CD4-positive, alpha-beta memory T cell (primary cell): ENCODE measurements around the gene MRPL19. TPM values are rescaled to one million over a fixed set of nuclear protein-coding genes. Genes with fewer than 3 reads are reported as not detected.

Source experiments
- CTCF ChIA-PET: fragments of 350-600 bp; sonication (Branson Sonifier 250); formaldehyde crosslinking; loops from one replicate; lab custom pipeline; 2021; ENCODE audit warnings: inconsistent platforms; ENCODE audit not compliant: partially characterized antibody; lab: Charles Lee
- POLR2A ChIA-PET: fragments of 350-600 bp; sonication (Branson Sonifier 250); formaldehyde crosslinking; loops from one replicate; lab custom pipeline; 2021; ENCODE audit not compliant: partially characterized antibody; lab: Charles Lee
- DNase-seq, 5 donors: peaks; one replicate each; pipeline versions ENCODE4 v3.0.0 to v3.0.0-alpha.2; 2020 to 2022; ENCODE audit warnings: mixed read lengths in 1 of 5
- H3K27ac ChIP-seq: one replicate; pipeline ENCODE4 v1.7.0; 2013; ENCODE audit warnings: low read depth, low read length
- H3K27me3 ChIP-seq: 2 replicates; pipeline ENCODE4 v1.7.0; 2013; ENCODE audit warnings: mild to moderate bottlenecking, low read length, moderate library complexity; ENCODE audit not compliant: insufficient read depth
- H3K36me3 ChIP-seq: 2 replicates; pipeline ENCODE4 v1.7.0; 2013; ENCODE audit warnings: mild to moderate bottlenecking, low read length, moderate library complexity; ENCODE audit not compliant: insufficient read depth
- H3K4me1 ChIP-seq: 2 replicates; pipeline ENCODE4 v1.7.0; 2013; ENCODE audit warnings: mild to moderate bottlenecking, low read length, moderate library complexity; ENCODE audit not compliant: insufficient read depth
- H3K4me3 ChIP-seq, 2 donors: one replicate each; pipeline ENCODE4 v1.7.0; 2013; ENCODE audit warnings: low read length in 2 of 2, mild to moderate bottlenecking in 1 of 2
- H3K9me3 ChIP-seq, 2 donors: one replicate each; pipeline ENCODE4 v1.7.0; 2013; ENCODE audit warnings: low read length in 2 of 2, control low read depth in 1 of 2; ENCODE audit not compliant: control insufficient read depth in 1 of 2
- H3K27ac Mint-ChIP-seq, 7 donors: one replicate each; pipeline ENCODE4 v1.8.0; 2020 to 2021; ENCODE audit warnings: mixed read lengths in 7 of 7, mild to moderate bottlenecking in 6 of 7, inconsistent platforms in 3 of 7, moderate library complexity in 3 of 7
- H3K27me3 Mint-ChIP-seq, 2 donors: one replicate each; pipeline ENCODE4 v1.8.0; 2020 to 2021; ENCODE audit warnings: mixed read lengths in 2 of 2
- H3K36me3 Mint-ChIP-seq, 2 donors: one replicate each; pipeline ENCODE4 v1.8.0; 2020 to 2021; ENCODE audit warnings: mixed read lengths in 2 of 2, inconsistent platforms in 1 of 2, mild to moderate bottlenecking in 1 of 2
- H3K4me1 Mint-ChIP-seq, 4 donors: one replicate each; pipeline ENCODE4 v1.8.0; 2020 to 2021; ENCODE audit warnings: mixed read lengths in 4 of 4, mild to moderate bottlenecking in 1 of 4
- H3K4me3 Mint-ChIP-seq, 8 donors: one replicate each; pipeline ENCODE4 v1.8.0; 2020 to 2021; ENCODE audit warnings: mixed read lengths in 8 of 8, mild to moderate bottlenecking in 7 of 8, moderate library complexity in 6 of 8, inconsistent platforms in 3 of 8
- H3K9me3 Mint-ChIP-seq, 8 donors: one replicate each; pipeline ENCODE4 v1.8.0; 2020 to 2021; ENCODE audit warnings: mixed read lengths in 8 of 8, mild to moderate bottlenecking in 5 of 8, inconsistent platforms in 3 of 8, moderate library complexity in 1 of 8
- intact Hi-C: fragments of 100-400 bp; cut with micrococcal nuclease; formaldehyde crosslinking; loops from one replicate; pipeline ENCODE4 v1.15.1; 2023
- polyA plus RNA-seq, 2 donors: library from polyadenylated mRNA; unstranded; fragments of 300-500 nt; fragmentation: Illumina TruSeq; gene quantifications; one replicate each; pipeline ENCODE4 v1.2.3, GENCODE V29; 2021
- total RNA-seq, 2 experiments: library from RNA; stranded (reverse); gene quantifications; one replicate each; pipeline ENCODE4 v1.2.3, GENCODE V29; 2021

Gene MRPL19
- total and polyA plus RNA-seq, 4 experiments from 2014 or later = 27.6 to 35.6 (median 29.5) TPM

- DNase-seq = no peak
- Histone ChIP-seq H3K27me3 (no peaks in the 10 kb centered on the region), H3K9me3 (no peaks in the 10 kb centered on the region), H3K36me3 (no peaks in the 10 kb centered on the region), H3K4me3 (no peak overlapping the region), H3K4me1 (peaks cover 7% of the 10 kb centered on the region), H3K27ac (no peak overlapping the region)
- no peak overlapping the region for H3K27ac Mint-ChIP-seq
- POLR2A ChIA-PET = no interaction called here
- H3K9me3 Mint-ChIP-seq = peaks cover 0 to 4% (median 0%) of the 10 kb centered on the region in 8 donors
- CTCF ChIA-PET = interaction anchor here (1.1 to 6.8 kb wide), 13 partner anchors 9 to 80 kb away, joined by 3 to 59 read pairs (median 6); no protein-coding TSS in a partner anchor
- intact Hi-C loops = no loop called here
- peaks cover 8 to 10% of the 10 kb centered on the region in 2 donors for H3K27me3 Mint-ChIP-seq
- H3K4me3 Mint-ChIP-seq = no peak overlapping the region
- peaks cover 2 to 8% (median 4%) of the 10 kb centered on the region in 4 donors for H3K4me1 Mint-ChIP-seq
- H3K36me3 Mint-ChIP-seq = peaks cover 0 to 3% of the 10 kb centered on the region in 2 donors
Measured at GRCh38 chr2:75641587-75641986, 5.0 kb upstream of the MRPL19 start.

GRCh38 chr2:75643980-75644379 lies 2.6 kb upstream of the MRPL19 start:
- no peak overlapping the region for H3K4me3 ChIP-seq
- Mint-ChIP-seq H3K4me1 (peaks cover 6 to 30% (median 17%) of the 10 kb centered on the region in 4 donors), H3K9me3 (peaks cover 0 to 4% (median 0%) of the 10 kb centered on the region in 8 donors), H3K36me3 (peaks cover 3 to 20% of the 10 kb centered on the region in 2 donors), H3K27me3 (peaks cover 0 to 3% of the 10 kb centered on the region in 2 donors), H3K4me3 (no peak overlapping the region), H3K27ac (no peak overlapping the region)
- POLR2A ChIA-PET = no interaction called here
- no peaks in the 10 kb centered on the region for H3K36me3 ChIP-seq
- no peak for DNase-seq
- no peaks in the 10 kb centered on the region for H3K27me3 ChIP-seq
- CTCF ChIA-PET = interaction anchor here (0.7 to 1.6 kb wide), 2 partner anchors 10 to 33 kb away, joined by 3 to 4 read pairs; no protein-coding TSS in a partner anchor
- intact Hi-C loops = no loop called here
- peaks cover 23% of the 10 kb centered on the region for H3K4me1 ChIP-seq
- H3K9me3 ChIP-seq = no peaks in the 10 kb centered on the region
- H3K27ac ChIP-seq = no peak overlapping the region

- Histone ChIP-seq H3K36me3 (peaks cover 4% of the 10 kb centered on the region), H3K4me1 (peaks cover 23% of the 10 kb centered on the region), H3K9me3 (no peaks in the 10 kb centered on the region), H3K27ac (no peak overlapping the region), H3K27me3 (no peaks in the 10 kb centered on the region), H3K4me3 (no peak overlapping the region)
- POLR2A ChIA-PET = interaction anchor here (2.0 to 4.5 kb wide), 2 partner anchors 65 to 1908 kb away, joined by 4 to 29 read pairs; partner anchors contain the start of genes GCFC2 and TPRKB
- peaks cover 0 to 4% (median 0%) of the 10 kb centered on the region in 8 donors for H3K9me3 Mint-ChIP-seq
- peak overlapping the region in 1 of 8 donors; percentile 96 for H3K4me3 Mint-ChIP-seq
- peaks cover 14 to 31% of the 10 kb centered on the region in 2 donors for H3K36me3 Mint-ChIP-seq
- CTCF ChIA-PET = interaction anchor here (1.0 to 1.1 kb wide), 2 partner anchors 8 to 16 kb away, joined by 3 read pairs; no protein-coding TSS in a partner anchor
- DNase-seq = no peak
- no peaks in the 10 kb centered on the region for H3K27me3 Mint-ChIP-seq
- H3K27ac Mint-ChIP-seq = no peak overlapping the region
- peaks cover 11 to 43% (median 25%) of the 10 kb centered on the region in 4 donors for H3K4me1 Mint-ChIP-seq
- intact Hi-C loops = loop anchor here (2.0 to 5.0 kb wide), 3 partner anchors 47 to 687 kb away; partner anchors contain the start of genes GCFC2 and POLE4
Measured at GRCh38 chr2:75645643-75646042, 940 bp upstream of the MRPL19 start.

- no peaks in the 10 kb centered on the region for H3K9me3 ChIP-seq
- Mint-ChIP-seq H3K27me3 (no peaks in the 10 kb centered on the region), H3K36me3 (peaks cover 16 to 36% of the 10 kb centered on the region in 2 donors), H3K4me1 (peaks cover 11 to 46% (median 26%) of the 10 kb centered on the region in 4 donors), H3K27ac (peak overlapping the region; percentile 85 to 95 (median 94)), H3K4me3 (peak overlapping the region; percentile 89 to 96 (median 95)), H3K9me3 (peaks cover 0 to 4% (median 0%) of the 10 kb centered on the region in 8 donors)
- DNase-seq = no peak
- ChIA-PET POLR2A (interaction anchor here (1.1 to 4.5 kb wide), 3 partner anchors 11 to 1909 kb away, joined by 3 to 29 read pairs (median 4); partner anchors contain the start of genes GCFC2 and TPRKB), CTCF (interaction anchor here (1.0 to 1.6 kb wide), 5 partner anchors 9 to 37 kb away, joined by 3 to 4 read pairs (median 3); no protein-coding TSS in a partner anchor)
- H3K4me3 ChIP-seq = peak overlapping the region; percentile 74 to 85
- intact Hi-C loops = loop anchor here (2.0 to 5.0 kb wide), 3 partner anchors 46 to 687 kb away; partner anchors contain the start of genes GCFC2 and POLE4
- peaks cover 7% of the 10 kb centered on the region for H3K36me3 ChIP-seq
- no peaks in the 10 kb centered on the region for H3K27me3 ChIP-seq
- no peak overlapping the region for H3K27ac ChIP-seq
- H3K4me1 ChIP-seq = peaks cover 23% of the 10 kb centered on the region
Measured at GRCh38 chr2:75646090-75646582, 447 bp upstream of the MRPL19 start.

- POLR2A ChIA-PET = interaction anchor here (4.5 kb wide), 1 partner anchor 63 kb away, joined by 29 read pairs; the partner anchor contains the start of gene GCFC2
- peaks cover 14 to 53% (median 30%) of the 10 kb centered on the region in 4 donors for H3K4me1 Mint-ChIP-seq
- H3K27me3 Mint-ChIP-seq = no peaks in the 10 kb centered on the region
- CTCF ChIA-PET = interaction anchor here (1.3 to 1.6 kb wide), 2 partner anchors 19 to 39 kb away, joined by 3 to 4 read pairs; no protein-coding TSS in a partner anchor
- Histone ChIP-seq H3K4me1 (peaks cover 23% of the 10 kb centered on the region), H3K36me3 (peaks cover 15% of the 10 kb centered on the region), H3K27ac (no peak overlapping the region), H3K9me3 (no peaks in the 10 kb centered on the region), H3K4me3 (peak overlapping the region in 1 of 2 donors; percentile 85), H3K27me3 (no peaks in the 10 kb centered on the region)
- peaks cover 0 to 4% (median 0%) of the 10 kb centered on the region in 8 donors for H3K9me3 Mint-ChIP-seq
- peaks cover 28 to 49% of the 10 kb centered on the region in 2 donors for H3K36me3 Mint-ChIP-seq
- DNase-seq = no peak
- intact Hi-C loops = loop anchor here (2.0 to 5.0 kb wide), 3 partner anchors 45 to 689 kb away; partner anchors contain the start of genes GCFC2 and POLE4
- H3K27ac Mint-ChIP-seq = peak overlapping the region in 6 of 7 donors; percentile 85 to 95 (median 94)
- peak overlapping the region; percentile 89 to 96 (median 95) for H3K4me3 Mint-ChIP-seq
Measured at GRCh38 chr2:75647771-75648170, 1.2 kb downstream of the MRPL19 start.

- Mint-ChIP-seq H3K27me3 (no peaks in the 10 kb centered on the region), H3K4me3 (no peak overlapping the region), H3K27ac (no peak overlapping the region), H3K36me3 (peaks cover 83 to 86% of the 10 kb centered on the region in 2 donors), H3K9me3 (peaks cover 0 to 13% (median 6%) of the 10 kb centered on the region in 8 donors), H3K4me1 (peaks cover 21 to 35% (median 23%) of the 10 kb centered on the region in 4 donors)
- Histone ChIP-seq H3K4me3 (no peak overlapping the region), H3K36me3 (peaks cover 40% of the 10 kb centered on the region), H3K4me1 (no peaks in the 10 kb centered on the region), H3K27me3 (no peaks in the 10 kb centered on the region), H3K9me3 (no peaks in the 10 kb centered on the region), H3K27ac (no peak overlapping the region)
- intact Hi-C loops = no loop called here
- ChIA-PET POLR2A (no interaction called here), CTCF (interaction anchor here (1.1 to 3.7 kb wide), 3 partner anchors 13 to 23 kb away, joined by 4 to 12 read pairs (median 10); no protein-coding TSS in a partner anchor)
- no peak for DNase-seq
Measured at GRCh38 chr2:75654012-75654411, 7.4 kb downstream of the MRPL19 start.

GRCh38 chr2:75655861-75656260 lies 9.3 kb downstream of the MRPL19 start:
- no peaks in the 10 kb centered on the region for H3K9me3 ChIP-seq
- H3K4me1 ChIP-seq = no peaks in the 10 kb centered on the region
- peaks cover 37% of the 10 kb centered on the region for H3K36me3 ChIP-seq
- Mint-ChIP-seq H3K27me3 (no peaks in the 10 kb centered on the region), H3K36me3 (peaks cover 89% of the 10 kb centered on the region in 2 donors), H3K27ac (no peak overlapping the region), H3K9me3 (peaks cover 2 to 20% (median 12%) of the 10 kb centered on the region in 8 donors), H3K4me3 (no peak overlapping the region), H3K4me1 (peaks cover 8 to 24% (median 19%) of the 10 kb centered on the region in 4 donors)
- no peaks in the 10 kb centered on the region for H3K27me3 ChIP-seq
- POLR2A ChIA-PET = no interaction called here
- intact Hi-C loops = no loop called here
- no peak overlapping the region for H3K4me3 ChIP-seq
- H3K27ac ChIP-seq = no peak overlapping the region
- no peak for DNase-seq
- CTCF ChIA-PET = interaction anchor here (0.6 to 3.7 kb wide), 3 partner anchors 15 to 49 kb away, joined by 3 to 12 read pairs (median 10); no protein-coding TSS in a partner anchor
